Pancreas (tissue), 10 donors: ENCODE measurements around the gene SOBP. TPM values are rescaled to one million over a fixed set of nuclear protein-coding genes. Genes with fewer than 3 reads are reported as not detected.

ENCODE experiments used
- ATAC-seq, 4 donors: fragments of 200-7000 bp; cut with Tn5 transposase; one replicate each; pipeline versions ENCODE4 v1.8.0 to v1.9.1; 2020; ENCODE audit warnings: mild to moderate bottlenecking in 4 of 4, moderate library complexity in 4 of 4
- DNase-seq, 6 donors: peaks; one replicate each; pipeline ENCODE4 v3.0.0-alpha.2; 2020
- FAIRE-seq: peaks from 2 replicates; lab custom pipeline; 2012; peaks lifted over from hg19 to GRCh38; lab: Jason Lieb, UNC
- H3K27ac ChIP-seq, 4 donors: fragments of 200-600 bp; sonication (generic); 1 replicate in 3 of 4; 2 replicates in 1 of 4; pipeline versions ENCODE4 v1.5.0 to v1.8.0; 2020
- H3K27me3 ChIP-seq, 4 donors: fragments of 200-600 bp; one replicate each; pipeline ENCODE4 v1.8.0; 2021
- H3K36me3 ChIP-seq, 3 donors: fragments of 200-600 bp; sonication (generic) in 1 of 3; one replicate each; pipeline versions ENCODE4 v1.5.0 to v1.8.0; 2020 to 2021
- H3K4me1 ChIP-seq, 3 donors: fragments of 200-600 bp; one replicate each; pipeline ENCODE4 v1.8.0; 2021
- H3K4me3 ChIP-seq, 4 donors: fragments of 200-600 bp; sonication (generic) in 2 of 4; one replicate each; pipeline versions ENCODE4 v1.5.0 to v1.8.0; 2020 to 2021
- H3K9me3 ChIP-seq, 4 donors: fragments of 200-600 bp; one replicate each; pipeline ENCODE4 v1.8.0; 2021
- CTCF ChIP-seq, 4 donors: fragments of 200-600 bp; sonication (generic) in 3 of 4; IDR thresholded peaks; one replicate each; pipeline versions ENCODE4 v1.5.0 to v1.8.0; 2021; ENCODE audit warnings: antibody characterized with exemption in 4 of 4
- WGBS, 2 donors: extraction: QIAGEN DNeasy Blood & Tissue Kit; methylation state at CpG; one replicate each; pipeline ENCODE4 v1.1.7; 2013; 5-methylcytosine and 5-hydroxymethylcytosine counted together
- intact Hi-C, 3 donors: fragments of 100-400 bp; cut with DNase I; formaldehyde crosslinking; loops; one replicate each; pipeline versions ENCODE4 v1.11.1 to v1.14.2; 2022
- polyA plus RNA-seq, 2 donors: library from polyadenylated mRNA; stranded (reverse); fragments of 200-250 nt; gene quantifications; one replicate each; pipeline ENCODE4 v1.2.3, GENCODE V29; 2013
- total RNA-seq, 6 donors: library from RNA; stranded (reverse); fragmentation: NEBNext Ultra II Directional in 4 of 6; extraction: Animal tissue kit (Norgen Biotek cat#: 25700) in 4 of 6; gene quantifications; one replicate each; pipeline versions ENCODE4 v1.2.1 to v1.2.4, GENCODE V29; 2021 to 2023
- donor health status: healthy with polysubstance abuse.
- donor health status: DM: no; HTN: no; CAD: no; lungs with moderate emphysema.
- donor health status: DM: no; HTN: no; CAD: no.
- donor health status: control.
- donor health status: control.
- donor health status: Bipolar disorder and iron deficiency.
- donor health status: DM: yes; HTN: yes; CAD: no.
- donor health status: DM: no; HTN: no; CAD: no.
- donor health status: DM: no; HTN: no; CAD: no.
- donor health status: DM: yes; HTN: yes; CAD: no.

Gene SOBP
- total and polyA plus RNA-seq, 8 donors = 1.1 to 3.5 (median 2.0) TPM

DNA sequence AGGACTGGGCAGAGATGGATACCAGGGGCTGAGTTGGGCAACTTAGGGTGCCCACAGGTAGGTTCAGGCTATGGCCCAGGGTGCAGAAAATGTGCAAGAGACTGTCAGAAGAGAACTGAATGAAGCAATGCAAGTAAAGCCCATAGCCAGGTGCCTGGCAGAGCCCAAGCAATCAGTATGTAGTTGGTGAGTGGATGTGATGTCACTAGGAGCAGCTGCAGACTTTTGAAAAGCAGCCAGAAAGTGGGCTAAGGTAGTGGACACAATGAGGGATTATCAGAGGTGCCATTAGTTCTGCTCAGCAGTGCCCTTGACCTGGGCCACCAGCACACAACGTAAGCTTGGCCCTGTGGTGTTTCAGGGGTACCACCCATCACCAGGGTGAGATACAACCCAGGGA, 135.3 kb downstream of the SOBP start:
- intact Hi-C loops = no loop called here
- ATAC-seq = no peak
- Histone ChIP-seq H3K27ac (no peak overlapping the region), H3K4me3 (no peak overlapping the region), H3K9me3 (no peaks in the 10 kb centered on the region), H3K27me3 (no peaks in the 10 kb centered on the region), H3K36me3 (no peaks in the 10 kb centered on the region), H3K4me1 (no peaks in the 10 kb centered on the region)
- no peak for FAIRE-seq
- DNase-seq = no peak
- TF ChIP-seq CTCF (IDR thresholded peaks at IDR 0.05) = no peak
- 53 to 83% methylated on average over 1 of the region's 1 CpG for WGBS, 2 donors

- 78 to 79% methylated on average over 5 of the region's 5 CpGs for WGBS, 2 donors
- intact Hi-C loops = no loop called here
- H3K9me3 ChIP-seq = no peaks in the 10 kb centered on the region
- no peak overlapping the region for H3K4me3 ChIP-seq
- DNase-seq (no peak), FAIRE-seq (no peak), ATAC-seq (no peak)
- no peak for TF ChIP-seq CTCF (IDR thresholded peaks at IDR 0.05)
- H3K27me3 ChIP-seq = no peaks in the 10 kb centered on the region
- no peaks in the 10 kb centered on the region for H3K4me1 ChIP-seq
- H3K36me3 ChIP-seq = no peaks in the 10 kb centered on the region
- no peak overlapping the region for H3K27ac ChIP-seq
Measured at GRCh38 chr6:107626645-107627044, 136.7 kb downstream of the SOBP start.

- FAIRE-seq (no peak), DNase-seq (no peak), ATAC-seq (no peak)
- Histone ChIP-seq H3K27ac (no peak overlapping the region), H3K4me1 (no peaks in the 10 kb centered on the region), H3K9me3 (no peaks in the 10 kb centered on the region), H3K27me3 (no peaks in the 10 kb centered on the region), H3K36me3 (no peaks in the 10 kb centered on the region), H3K4me3 (no peak overlapping the region)
- 87 to 88% methylated on average over 4 of the region's 4 CpGs for WGBS, 2 donors
- TF ChIP-seq CTCF (IDR thresholded peaks at IDR 0.05) = no peak
- intact Hi-C loops = no loop called here
Measured at GRCh38 chr6:107627969-107628368, 138.1 kb downstream of the SOBP start.

DNA sequence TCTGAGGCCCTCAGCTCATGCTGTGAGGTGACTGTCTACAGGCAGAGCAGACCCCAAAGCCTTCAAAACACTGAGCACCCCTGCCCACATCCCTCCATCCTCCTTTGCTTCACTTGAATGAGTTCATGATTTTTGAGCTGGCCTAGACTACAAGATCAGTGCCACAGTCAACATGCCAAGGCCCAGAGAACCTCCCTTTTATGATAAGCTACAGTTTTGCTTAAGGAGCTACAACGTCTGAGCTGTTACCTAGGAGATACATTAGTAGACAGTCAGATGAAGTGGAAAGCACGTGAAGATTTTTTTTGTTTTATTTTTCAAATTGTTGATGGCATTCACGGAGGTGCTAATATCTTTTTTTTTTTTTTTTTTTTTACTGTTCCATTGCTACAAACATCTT, 139.0 kb downstream of the SOBP start:
- no peak for DNase-seq
- H3K4me1 ChIP-seq = no peaks in the 10 kb centered on the region
- TF ChIP-seq CTCF (IDR thresholded peaks at IDR 0.05) = no peak
- H3K9me3 ChIP-seq = no peaks in the 10 kb centered on the region
- H3K27me3 ChIP-seq = no peaks in the 10 kb centered on the region
- no peak overlapping the region for H3K27ac ChIP-seq
- intact Hi-C loops = no loop called here
- no peak for FAIRE-seq
- no peak overlapping the region for H3K4me3 ChIP-seq
- 55 to 59% methylated on average over 3 of the region's 3 CpGs for WGBS, 2 donors
- peak in 2 of 4 donors; percentile 43 to 51 for ATAC-seq
- no peaks in the 10 kb centered on the region for H3K36me3 ChIP-seq

DNA sequence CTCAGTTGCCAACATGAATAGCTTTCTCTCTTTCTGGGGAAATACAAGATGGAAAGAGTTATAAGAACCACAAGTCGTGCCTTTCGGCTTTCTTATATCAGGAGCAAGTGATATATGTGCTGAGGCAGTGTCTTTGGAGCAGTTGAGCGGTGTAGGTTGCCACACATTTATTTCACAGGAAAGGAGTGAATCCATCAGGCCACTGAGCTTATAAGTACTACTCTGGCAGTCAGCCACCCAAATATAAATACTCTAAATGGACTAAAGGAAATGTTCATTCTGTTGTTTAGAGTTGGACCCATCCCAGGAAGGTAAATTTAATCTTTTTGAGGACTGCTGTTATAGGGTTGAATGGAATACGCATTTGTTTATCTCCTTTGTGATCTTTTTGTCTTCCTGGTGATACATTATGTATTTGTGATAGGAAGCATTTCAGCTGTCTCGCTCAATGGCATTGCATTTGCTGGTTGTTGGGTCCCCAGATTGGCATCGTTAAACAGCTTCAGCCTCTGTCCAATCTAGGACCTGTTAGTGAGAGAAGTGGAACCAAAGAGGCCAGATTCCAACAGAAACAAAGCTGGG, 139.7 kb downstream of the SOBP start:
- 76 to 78% methylated on average over 6 of the region's 6 CpGs for WGBS, 2 donors
- no peak for TF ChIP-seq CTCF (IDR thresholded peaks at IDR 0.05)
- ATAC-seq = peak in 2 of 4 donors; percentile 24 to 62
- H3K4me1 ChIP-seq = no peaks in the 10 kb centered on the region
- no peak for DNase-seq
- no peaks in the 10 kb centered on the region for H3K9me3 ChIP-seq
- no peak overlapping the region for H3K27ac ChIP-seq
- H3K4me3 ChIP-seq = no peak overlapping the region
- H3K27me3 ChIP-seq = no peaks in the 10 kb centered on the region
- FAIRE-seq = no peak
- intact Hi-C loops = no loop called here
- H3K36me3 ChIP-seq = no peaks in the 10 kb centered on the region
